Bronchial epithelial cell (primary cell): Measurements from ENCODE around the gene AUTS2. TPM values are rescaled to one million over a fixed set of nuclear protein-coding genes. Genes with fewer than 3 reads are reported as not detected.

Source experiments
- DNase-seq: peaks from one replicate; pipeline ENCODE4 v3.0.0-alpha.2; 2010; ENCODE audit warnings: low read depth
- FAIRE-seq: peaks from 2 replicates; lab custom pipeline; 2011; peaks lifted over from hg19 to GRCh38; lab: Jason Lieb, UNC
- H3K27me3 ChIP-seq: 2 replicates; pipeline ENCODE4 v1.5.1; 2011; ENCODE audit warnings: low read length; ENCODE audit not compliant: control insufficient read depth, insufficient read depth
- H3K36me3 ChIP-seq: 2 replicates; pipeline ENCODE4 v1.5.1; 2011; ENCODE audit warnings: low read length; ENCODE audit not compliant: control insufficient read depth, insufficient read depth
- H3K4me3 ChIP-seq: 2 replicates; pipeline ENCODE4 v1.5.1; 2011; ENCODE audit warnings: mild to moderate bottlenecking, low read depth, low read length, control low read depth
- CTCF ChIP-seq: IDR thresholded peaks from 2 replicates; pipeline ENCODE4 v1.5.1; 2011; ENCODE audit warnings: mild to moderate bottlenecking, moderate library complexity, low read length, control low read depth, inconsistent platforms; ENCODE audit not compliant: insufficient read depth, severe bottlenecking
- total RNA-seq: library from RNA; depleted of rRNA; stranded (reverse); fragments of >200 nt; gene quantifications from 2 replicates; pipeline ENCODE4 v1.2.1, GENCODE V29; 2014

The AUTS2 gene
- total RNA-seq, 1 donor from 2014 or later = 9.5 TPM

- DNase-seq = no peak
- no peak for TF ChIP-seq CTCF
Measured at GRCh38 chr7:70659263-70659662, 1061.0 kb downstream of the AUTS2 start.

GRCh38 chr7:70660154-70660818 is 1062.0 kb downstream of the AUTS2 start:
- no peaks in the 10 kb centered on the region for H3K27me3 ChIP-seq
- peak; percentile 52 for FAIRE-seq
- no peak for TF ChIP-seq CTCF

More at GRCh38 chr7:70659263-70659662, 1061.0 kb downstream of the AUTS2 start:
- no peak for FAIRE-seq
- no peaks in the 10 kb centered on the region for H3K36me3 ChIP-seq
- H3K27me3 ChIP-seq = no peaks in the 10 kb centered on the region
- no peak overlapping the region for H3K4me3 ChIP-seq

GRCh38 chr7:70660819-70661191 is 1062.5 kb downstream of the AUTS2 start:
- no peak for DNase-seq

More at GRCh38 chr7:70660154-70660818, 1062.0 kb downstream of the AUTS2 start:
- Histone ChIP-seq H3K36me3 (no peaks in the 10 kb centered on the region), H3K4me3 (no peak overlapping the region)
- no peak for DNase-seq

GRCh38 chr7:70663680-70664079 is 1065.4 kb downstream of the AUTS2 start:
- DNase-seq (no peak), FAIRE-seq (no peak)
- no peak overlapping the region for H3K4me3 ChIP-seq
- no peaks in the 10 kb centered on the region for H3K27me3 ChIP-seq
- no peak for TF ChIP-seq CTCF
- H3K36me3 ChIP-seq = no peaks in the 10 kb centered on the region

More at GRCh38 chr7:70660819-70661191, 1062.5 kb downstream of the AUTS2 start:
- Histone ChIP-seq H3K4me3 (no peak overlapping the region), H3K36me3 (no peaks in the 10 kb centered on the region), H3K27me3 (no peaks in the 10 kb centered on the region)
- TF ChIP-seq CTCF = no peak
- FAIRE-seq = peak; percentile 13

- FAIRE-seq (no peak), DNase-seq (no peak)
- no peaks in the 10 kb centered on the region for H3K27me3 ChIP-seq
- TF ChIP-seq CTCF = no peak
- no peaks in the 10 kb centered on the region for H3K36me3 ChIP-seq
- no peak overlapping the region for H3K4me3 ChIP-seq
Measured at GRCh38 chr7:70665997-70666396, 1067.7 kb downstream of the AUTS2 start.

GRCh38 chr7:70667406-70667805 is 1069.1 kb downstream of the AUTS2 start:
- FAIRE-seq (no peak), DNase-seq (no peak)
- Histone ChIP-seq H3K27me3 (no peaks in the 10 kb centered on the region), H3K4me3 (no peak overlapping the region), H3K36me3 (no peaks in the 10 kb centered on the region)
- TF ChIP-seq CTCF = no peak
